ENCODE measurements around the gene KRTAP5-7. TPM values are rescaled to one million over a fixed set of nuclear protein-coding genes. Genes with fewer than 3 reads are reported as not detected.
"Not testable (repeated sequence)": the region's sequence is repeated elsewhere in the genome, so short reads cannot be mapped to it uniquely, and the experiment has no call there.

KRTAP5-7 gene
- total RNA-seq, 4 donors from 2014 or later, result not detected

- no peak within 1 kb of the TSS for H3K4me3 ChIP-seq
- no peak for ATAC-seq
- H3K27me3 ChIP-seq, result peaks cover 56% of the 10 kb centered on the region
- H3K4me1 ChIP-seq, result no peaks in the 10 kb centered on the region
- H3K36me3 ChIP-seq, result no peaks in the 10 kb centered on the region
- WGBS, 2 donors (ENCODE audit: low coverage in 1 of 2), result 40% methylated on average over 2 of the region's 5 CpGs; no CpG with 5 or more reads in 1 of the 2 donors
- H3K27ac ChIP-seq, result no peak within 1 kb of the TSS
- H3K9me3 ChIP-seq, result peaks cover 0 to 4% (median 0%) of the 10 kb centered on the region in 3 donors
- no peak for TF ChIP-seq POLR2AphosphoS5 (IDR thresholded peaks at IDR 0.05)
Observed at GRCh38 chr11:71565263-71565662, 38.2 kb downstream of the KRTAP5-7 start, which contains the start of gene KRTAP5-10. TSS of gene KRTAP5-10 (plus strand) at chr11:71565563. CDS start at chr11:71565588, 25 bp downstream.

GRCh38 chr11:71566081-71566620, 39.1 kb downstream of the KRTAP5-7 start:
- Histone ChIP-seq H3K9me3 (peaks cover 0 to 4% (median 0%) of the 10 kb centered on the region in 3 donors), H3K4me3 (no peak overlapping the region), H3K4me1 (no peaks in the 10 kb centered on the region), H3K27me3 (peaks cover 52% of the 10 kb centered on the region), H3K27ac (no peak overlapping the region), H3K36me3 (no peaks in the 10 kb centered on the region)
- WGBS, 2 donors (ENCODE audit: low coverage in 1 of 2), result 53 to 83% methylated on average over 4 to 5 of the region's 10 CpGs
- TF ChIP-seq POLR2A (IDR thresholded peaks at IDR 0.05), result no peak
- no peak for TF ChIP-seq POLR2AphosphoS5 (IDR thresholded peaks at IDR 0.05)
- no peak for TF ChIP-seq EP300 (IDR thresholded peaks at IDR 0.05)
- TF ChIP-seq CTCF (IDR thresholded peaks at IDR 0.05), result no peak
- no peak for ATAC-seq

- H3K9me3 ChIP-seq, result not testable (repeated sequence)
Observed at GRCh38 chr11:71566626-71567599, 39.8 kb downstream of the KRTAP5-7 start.

GRCh38 chr11:71567633-71568032, 40.6 kb downstream of the KRTAP5-7 start:
- peaks cover 41% of the 10 kb centered on the region for H3K27me3 ChIP-seq
- ATAC-seq, H3K9me3 ChIP-seq, H3K27ac ChIP-seq, H3K36me3 ChIP-seq, H3K4me1 ChIP-seq, H3K4me3 ChIP-seq: not testable (repeated sequence)
- 30 to 33% methylated on average over 4 to 6 of the region's 8 CpGs for WGBS, 2 donors (ENCODE audit: low coverage in 1 of 2)

More at GRCh38 chr11:71566626-71567599, 39.8 kb downstream of the KRTAP5-7 start:
- H3K27ac ChIP-seq, H3K4me3 ChIP-seq, H3K4me1 ChIP-seq, ATAC-seq, H3K36me3 ChIP-seq: not testable (repeated sequence)
- peaks cover 48% of the 10 kb centered on the region for H3K27me3 ChIP-seq
- WGBS, 2 donors (ENCODE audit: low coverage in 1 of 2), result 31 to 45% methylated on average over 7 to 13 of the region's 21 CpGs

- 0 to 35% methylated on average over 1 to 5 of the region's 8 CpGs for WGBS, 2 donors (ENCODE audit: low coverage in 1 of 2)
- no peaks in the 10 kb centered on the region for H3K9me3 ChIP-seq
- no peak overlapping the region for H3K4me3 ChIP-seq
- peaks cover 31% of the 10 kb centered on the region for H3K27me3 ChIP-seq
- no peaks in the 10 kb centered on the region for H3K4me1 ChIP-seq
- no peak overlapping the region for H3K27ac ChIP-seq
- no peak for TF ChIP-seq CTCF (IDR thresholded peaks at IDR 0.05)
- TF ChIP-seq POLR2AphosphoS5 (IDR thresholded peaks at IDR 0.05), result no peak
- TF ChIP-seq EP300 (IDR thresholded peaks at IDR 0.05), result no peak
- no peak for TF ChIP-seq POLR2A (IDR thresholded peaks at IDR 0.05)
- H3K36me3 ChIP-seq, result no peaks in the 10 kb centered on the region
- no peak for ATAC-seq
Observed at GRCh38 chr11:71568704-71569349, 41.8 kb downstream of the KRTAP5-7 start.

GRCh38 chr11:71571101-71571850, 44.2 kb downstream of the KRTAP5-7 start:
- H3K4me1 ChIP-seq, result not testable (repeated sequence)
- 62% methylated on average over 3 of the region's 39 CpGs; no CpG with 5 or more reads in 1 of the 2 donors for WGBS, 2 donors (ENCODE audit: low coverage in 1 of 2)

More at GRCh38 chr11:71571101-71571850, 44.2 kb downstream of the KRTAP5-7 start:
- ATAC-seq, H3K4me3 ChIP-seq, H3K27ac ChIP-seq, H3K9me3 ChIP-seq, H3K27me3 ChIP-seq, H3K36me3 ChIP-seq: not testable (repeated sequence)
